Naive thymus-derived CD8-positive, alpha-beta T cell (primary cell): ENCODE data around the gene MORF4L2. TPM values are rescaled to one million over a fixed set of nuclear protein-coding genes. Genes with fewer than 3 reads are reported as not detected.

Experiments
- ATAC-seq, 2 donors: fragments of 150-1000 bp; cut with Tn5 transposase in 1 of 2; sonication (Bioruptor Pico), chemical (Tn5 transposase) in 1 of 2; 1 replicate in 1 of 2; 2 replicates in 1 of 2; pipeline ENCODE4 v1.10.0; 2021; ENCODE audit warnings: mild to moderate bottlenecking in 2 of 2, moderate library complexity in 2 of 2
- POLR2A ChIA-PET: fragments of 350-600 bp; sonication (Branson Sonifier 250); formaldehyde crosslinking; loops from one replicate; lab custom pipeline; 2021; ENCODE audit warnings: antibody characterized with exemption; lab: Charles Lee
- DNase-seq, 10 donors: peaks; one replicate each; pipeline versions ENCODE4 v3.0.0 to v3.0.0-alpha.2; 2020 to 2022
- H3K27ac Mint-ChIP-seq, 10 donors: one replicate each; pipeline ENCODE4 v1.8.0; 2020 to 2022; ENCODE audit warnings: mild to moderate bottlenecking in 10 of 10, mixed read lengths in 10 of 10, moderate library complexity in 4 of 10, inconsistent platforms in 1 of 10
- H3K27me3 Mint-ChIP-seq, 5 donors: one replicate each; pipeline ENCODE4 v1.8.0; 2021 to 2022; ENCODE audit warnings: mixed read lengths in 5 of 5
- H3K36me3 Mint-ChIP-seq, 3 donors: one replicate each; pipeline ENCODE4 v1.8.0; 2020 to 2022; ENCODE audit warnings: mixed read lengths in 3 of 3, mild to moderate bottlenecking in 2 of 3, inconsistent platforms in 1 of 3
- H3K4me1 Mint-ChIP-seq, 4 donors: one replicate each; pipeline ENCODE4 v1.8.0; 2021 to 2022; ENCODE audit warnings: mixed read lengths in 4 of 4
- H3K4me3 Mint-ChIP-seq, 10 donors: one replicate each; pipeline ENCODE4 v1.8.0; 2020 to 2022; ENCODE audit warnings: mild to moderate bottlenecking in 10 of 10, mixed read lengths in 10 of 10, moderate library complexity in 6 of 10, inconsistent platforms in 1 of 10
- H3K9me3 Mint-ChIP-seq, 9 donors: one replicate each; pipeline ENCODE4 v1.8.0; 2020 to 2022; ENCODE audit warnings: mixed read lengths in 9 of 9, mild to moderate bottlenecking in 3 of 9, inconsistent platforms in 1 of 9, moderate library complexity in 1 of 9
- polyA plus RNA-seq, 3 donors: library from polyadenylated mRNA; unstranded; fragments of 300-500 nt; fragmentation: Illumina TruSeq; gene quantifications; one replicate each; pipeline ENCODE4 v1.2.3, GENCODE V29; 2021
- total RNA-seq, 8 experiments: library from RNA in 2 of 8; stranded (reverse) in 2 of 8; gene quantifications; one replicate each; pipeline ENCODE4 v1.2.3 and lab custom pipeline; 2021 to 2026

Gene MORF4L2
- total and polyA plus RNA-seq, 5 experiments from 2014 or later: 66.3 to 111 (median 96.5) TPM

DNA sequence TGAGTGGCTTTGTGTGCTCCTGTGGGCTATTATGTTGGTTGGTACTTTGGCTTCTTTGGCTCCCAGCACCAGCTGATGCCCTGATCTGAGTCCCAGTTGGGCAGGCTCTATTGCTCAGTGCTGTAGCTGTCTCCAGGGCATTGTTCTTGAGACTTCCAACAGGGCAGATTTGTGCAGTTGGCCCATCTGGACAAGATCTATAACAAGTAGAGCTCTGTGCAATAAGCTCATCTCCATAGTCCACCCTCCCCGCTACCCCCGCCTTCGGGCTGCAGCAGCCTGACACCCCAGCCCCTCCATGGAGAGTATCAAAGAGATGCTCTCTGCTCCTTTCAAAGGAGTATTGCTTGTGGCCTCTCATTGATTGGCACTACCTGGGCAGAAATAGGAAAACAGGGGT, 18.4 kb upstream of the MORF4L2 start:
- peaks cover 0 to 1% (median 1%) of the 10 kb centered on the region in 3 donors for H3K36me3 Mint-ChIP-seq
- no peak overlapping the region for H3K27ac Mint-ChIP-seq
- DNase-seq (no peak), ATAC-seq (no peak)
- no peak overlapping the region for H3K4me3 Mint-ChIP-seq
- no peaks in the 10 kb centered on the region for H3K4me1 Mint-ChIP-seq
- POLR2A ChIA-PET: no interaction called here
- peaks cover 0 to 6% (median under 1%) of the 10 kb centered on the region in 5 donors for H3K27me3 Mint-ChIP-seq
- H3K9me3 Mint-ChIP-seq: no peaks in the 10 kb centered on the region

DNA sequence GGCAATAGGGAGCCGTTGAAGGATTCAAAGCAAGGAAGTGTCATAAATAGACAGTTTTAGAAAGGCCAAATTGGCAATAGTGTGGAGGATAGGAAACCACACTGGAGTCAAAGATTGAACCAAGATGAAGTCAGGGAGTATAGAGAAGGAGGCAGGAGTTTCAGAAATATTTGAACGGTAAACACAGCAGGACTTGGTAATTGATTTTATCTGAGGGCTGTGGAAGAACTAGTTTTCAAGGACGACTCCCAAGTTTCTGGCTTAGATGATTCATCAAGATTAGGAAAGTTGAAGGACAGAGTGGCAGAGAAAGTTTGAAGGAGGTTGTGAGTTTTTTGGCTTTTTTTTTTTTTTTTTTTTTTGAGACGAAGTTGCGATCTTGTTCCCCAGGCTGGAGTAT, 12.7 kb upstream of the MORF4L2 start:
- peaks cover 0 to 18% (median 4%) of the 10 kb centered on the region in 5 donors for H3K27me3 Mint-ChIP-seq
- ATAC-seq (no peak), DNase-seq (no peak)
- POLR2A ChIA-PET: no interaction called here
- H3K36me3 Mint-ChIP-seq: peaks cover 0 to 7% (median 6%) of the 10 kb centered on the region in 3 donors
- no peaks in the 10 kb centered on the region for H3K9me3 Mint-ChIP-seq
- H3K4me1 Mint-ChIP-seq: peaks cover 6 to 11% (median 9%) of the 10 kb centered on the region in 4 donors
- H3K4me3 Mint-ChIP-seq: no peak overlapping the region
- H3K27ac Mint-ChIP-seq: no peak overlapping the region

DNA sequence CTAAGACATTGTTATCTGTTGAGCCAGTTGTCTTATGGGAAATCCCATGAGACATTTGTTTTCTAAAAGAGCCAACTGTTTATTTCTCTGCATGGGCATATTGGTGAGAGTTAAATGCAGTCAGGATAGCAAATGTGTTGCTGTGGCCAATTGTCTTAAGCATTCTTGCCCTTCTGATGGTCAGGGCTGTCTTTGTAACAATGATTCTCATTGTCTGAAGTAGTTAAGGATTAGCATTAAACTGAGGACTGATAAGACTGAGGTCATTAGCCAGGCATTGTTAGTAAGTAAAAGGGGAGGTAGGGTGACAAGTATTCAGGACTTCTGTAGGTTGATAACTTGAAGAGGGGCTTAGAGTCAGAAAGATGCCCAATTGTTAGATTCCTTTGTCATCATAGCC, 11.2 kb upstream of the MORF4L2 start:
- H3K4me3 Mint-ChIP-seq: no peak overlapping the region
- H3K36me3 Mint-ChIP-seq: peaks cover 0 to 7% (median 6%) of the 10 kb centered on the region in 3 donors
- POLR2A ChIA-PET: no interaction called here
- H3K27me3 Mint-ChIP-seq: peaks cover 0 to 18% (median 4%) of the 10 kb centered on the region in 5 donors
- DNase-seq (no peak), ATAC-seq (no peak)
- peaks cover 6 to 11% (median 9%) of the 10 kb centered on the region in 4 donors for H3K4me1 Mint-ChIP-seq
- H3K27ac Mint-ChIP-seq: no peak overlapping the region
- H3K9me3 Mint-ChIP-seq: no peaks in the 10 kb centered on the region

DNA sequence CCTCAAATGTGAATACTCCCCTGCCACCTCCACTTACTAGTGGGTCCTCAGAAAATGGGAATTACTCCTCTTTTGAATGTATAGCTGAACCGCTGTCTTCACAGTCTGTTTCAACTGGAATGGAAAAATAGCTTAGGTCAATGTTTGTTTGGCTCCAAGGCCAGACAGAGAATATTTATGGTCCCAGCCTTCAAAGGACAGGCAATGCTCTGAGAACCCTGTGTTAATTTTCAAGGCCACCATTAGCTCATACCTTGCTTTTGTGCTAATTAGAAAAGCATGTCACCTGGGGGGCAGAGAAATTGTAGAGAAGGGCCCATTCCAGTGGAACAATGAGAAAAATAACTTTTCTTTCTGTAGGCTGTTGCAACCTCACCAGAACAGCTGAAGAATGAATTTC, 4.6 kb upstream of the MORF4L2 start:
- H3K4me3 Mint-ChIP-seq: no peak overlapping the region
- no peak for ATAC-seq
- POLR2A ChIA-PET: no interaction called here
- no peak overlapping the region for H3K27ac Mint-ChIP-seq
- peaks cover 6 to 17% (median 12%) of the 10 kb centered on the region in 4 donors for H3K4me1 Mint-ChIP-seq
- H3K36me3 Mint-ChIP-seq: peaks cover 0 to 13% (median 0%) of the 10 kb centered on the region in 3 donors
- H3K27me3 Mint-ChIP-seq: peaks cover 0 to 2% (median 0%) of the 10 kb centered on the region in 5 donors
- DNase-seq: no peak
- no peaks in the 10 kb centered on the region for H3K9me3 Mint-ChIP-seq

DNA sequence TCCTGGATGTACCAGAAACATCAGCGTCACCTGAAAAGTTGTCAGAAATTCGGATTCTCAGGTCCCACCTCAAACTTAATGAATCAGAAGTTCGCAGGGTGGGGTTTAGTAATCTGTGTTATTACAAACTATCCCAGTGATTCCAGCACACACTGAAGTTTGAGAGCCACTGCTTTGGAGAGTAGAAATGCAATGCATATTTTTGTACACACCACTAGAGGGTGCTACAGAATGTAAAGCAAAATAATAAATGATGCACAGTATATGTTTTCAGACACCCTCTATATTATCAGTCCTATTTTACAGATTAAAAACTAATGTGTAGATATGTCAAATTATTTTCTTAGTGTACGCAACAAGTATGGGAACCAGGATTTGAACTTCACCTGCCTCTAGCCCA, 2.4 kb upstream of the MORF4L2 start:
- Mint-ChIP-seq H3K27ac (peak overlapping the region in 1 of 10 donors; percentile 37), H3K9me3 (no peaks in the 10 kb centered on the region), H3K4me3 (peak overlapping the region in 2 of 10 donors; percentile 0 to 48), H3K27me3 (no peaks in the 10 kb centered on the region), H3K36me3 (peaks cover 0 to 22% (median 0%) of the 10 kb centered on the region in 3 donors), H3K4me1 (peaks cover 6 to 11% (median 7%) of the 10 kb centered on the region in 4 donors)
- ATAC-seq: no peak
- peak in 3 of 10 donors; percentile 33 to 45 (median 37) for DNase-seq
- POLR2A ChIA-PET: interaction anchor here (0.7 kb wide), 2 partner anchors 466 to 1138 kb away, joined by 3 to 6 read pairs; no protein-coding TSS in a partner anchor

DNA sequence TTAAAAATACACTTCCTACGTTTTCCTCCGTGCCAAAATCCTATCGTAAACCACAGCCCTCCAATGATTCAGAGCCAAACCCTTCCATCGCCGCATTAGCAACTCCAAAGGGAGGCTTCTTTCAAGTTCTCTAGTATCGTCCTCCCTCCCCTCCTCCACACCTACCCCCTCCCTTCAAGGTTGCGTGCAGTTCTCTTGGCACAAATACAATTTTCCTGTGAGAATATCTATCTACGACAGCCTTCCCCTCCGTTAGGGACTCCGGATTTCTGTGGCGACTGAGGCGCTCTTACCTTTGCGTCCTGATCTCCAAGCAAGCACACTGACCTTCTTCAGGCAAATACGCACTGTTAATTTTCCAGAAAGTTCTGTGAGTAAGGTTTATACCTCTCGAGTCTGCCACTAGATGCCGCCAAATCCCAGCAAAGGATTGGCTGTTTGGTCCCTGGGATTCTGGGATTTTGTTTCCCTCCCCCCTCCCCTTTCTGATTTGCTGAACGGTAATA, 1.2 kb upstream of the MORF4L2 start:
- H3K4me3 Mint-ChIP-seq: no peak overlapping the region
- ATAC-seq: no peak
- H3K36me3 Mint-ChIP-seq: peaks cover 0 to 27% (median 0%) of the 10 kb centered on the region in 3 donors
- no peak overlapping the region for H3K27ac Mint-ChIP-seq
- peaks cover 10 to 13% (median 11%) of the 10 kb centered on the region in 4 donors for H3K4me1 Mint-ChIP-seq
- H3K9me3 Mint-ChIP-seq: no peaks in the 10 kb centered on the region
- peak in 9 of 10 donors; percentile 9 to 67 (median 37) for DNase-seq
- H3K27me3 Mint-ChIP-seq: no peaks in the 10 kb centered on the region
- POLR2A ChIA-PET: interaction anchor here (0.5 to 1.3 kb wide), 7 partner anchors 66 to 1756 kb away, joined by 3 to 11 read pairs (median 5); partner anchors contain the start of genes TCEAL3 and ZMAT1

DNA sequence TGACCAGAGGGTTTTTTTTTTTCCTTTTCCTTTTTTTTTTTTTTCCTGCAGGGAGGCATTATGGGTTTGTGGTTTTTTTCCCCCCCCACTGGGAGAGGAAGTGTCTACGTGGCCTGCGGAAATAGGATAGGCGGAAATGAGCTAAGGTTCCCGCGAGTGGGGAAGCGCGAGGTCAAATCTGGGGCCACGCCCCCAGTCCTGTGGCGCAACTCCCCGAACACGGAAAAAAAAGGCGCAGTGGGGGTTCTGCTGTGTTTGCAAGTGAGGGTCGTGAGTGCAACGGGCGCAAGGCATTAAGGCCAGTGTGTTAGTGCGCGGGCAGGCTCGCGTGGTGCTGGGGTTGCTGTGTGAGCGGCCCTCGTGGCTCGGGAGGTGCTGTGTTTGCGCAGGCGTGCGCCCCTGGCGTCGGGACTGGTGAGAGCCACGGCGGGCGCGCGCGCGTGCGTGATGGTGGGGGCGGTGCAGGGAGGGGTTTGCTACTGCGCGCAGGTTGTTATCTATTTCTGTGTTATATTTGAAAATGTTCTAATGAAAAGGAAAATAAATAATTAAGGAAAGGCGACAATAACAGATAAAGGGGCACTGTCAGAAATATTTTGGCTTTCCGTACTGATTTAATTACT, 685 bp upstream of the MORF4L2 start:
- Mint-ChIP-seq H3K9me3 (no peaks in the 10 kb centered on the region), H3K4me1 (peaks cover 10 to 13% (median 11%) of the 10 kb centered on the region in 4 donors), H3K27me3 (no peaks in the 10 kb centered on the region), H3K4me3 (no peak overlapping the region), H3K27ac (no peak overlapping the region), H3K36me3 (peaks cover 0 to 29% (median 0%) of the 10 kb centered on the region in 3 donors)
- POLR2A ChIA-PET: interaction anchor here (0.5 to 1.5 kb wide), 9 partner anchors 58 to 1756 kb away, joined by 3 to 11 read pairs (median 3); partner anchors contain the start of genes TCEAL3 and ZMAT1
- DNase-seq (peak; percentile 80 to 94 (median 86)), ATAC-seq (peak; percentile 63 to 67)

DNA sequence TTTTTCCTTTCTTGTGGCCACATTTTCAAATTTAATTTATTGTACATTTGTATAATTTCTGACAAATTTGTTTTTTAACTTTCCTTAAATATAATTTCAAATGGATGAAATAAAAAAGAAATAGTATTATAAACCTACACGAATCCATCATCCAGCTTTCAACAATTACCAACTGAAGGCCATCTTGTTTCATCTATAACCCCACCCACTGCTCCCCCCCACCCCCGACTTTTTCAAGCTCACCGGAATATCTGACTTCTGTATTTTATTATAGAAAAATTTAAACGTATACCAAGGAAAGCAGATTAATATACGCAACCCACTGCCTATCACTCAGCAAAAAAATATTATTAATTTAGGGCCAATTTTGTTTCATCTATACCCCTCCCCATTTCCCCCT, 1.1 kb downstream of the MORF4L2 start:
- Mint-ChIP-seq H3K4me3 (peak overlapping the region in 7 of 10 donors; percentile 51 to 81 (median 77)), H3K9me3 (no peaks in the 10 kb centered on the region), H3K36me3 (peaks cover 0 to 33% (median 0%) of the 10 kb centered on the region in 3 donors), H3K4me1 (peaks cover 5 to 13% (median 11%) of the 10 kb centered on the region in 4 donors), H3K27ac (peak overlapping the region in 4 of 10 donors; percentile 82 to 90 (median 88)), H3K27me3 (no peaks in the 10 kb centered on the region)
- POLR2A ChIA-PET: no interaction called here
- ATAC-seq: no peak
- DNase-seq: no peak

DNA sequence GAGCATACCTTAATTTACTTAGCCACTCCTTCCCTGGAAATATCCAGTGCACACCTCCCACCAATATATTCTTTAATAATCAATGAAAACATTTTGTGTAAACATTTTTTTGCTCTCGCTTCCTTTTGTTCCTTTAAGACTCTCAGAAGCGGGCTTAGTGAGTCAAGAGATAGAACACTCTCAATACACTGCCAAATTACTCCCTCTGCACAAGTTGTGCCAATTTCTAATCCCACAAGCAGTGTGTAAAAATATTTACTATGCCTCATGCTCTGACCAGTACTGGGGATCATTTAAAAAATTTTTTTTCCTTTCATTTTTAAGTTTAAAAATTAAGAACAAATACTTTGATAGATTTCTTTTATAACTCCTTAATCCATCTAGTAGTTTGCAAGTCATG, 5.1 kb downstream of the MORF4L2 start:
- Mint-ChIP-seq H3K4me1 (peaks cover 11 to 19% (median 13%) of the 10 kb centered on the region in 4 donors), H3K4me3 (no peak overlapping the region), H3K27ac (no peak overlapping the region), H3K9me3 (no peaks in the 10 kb centered on the region), H3K36me3 (peaks cover 0 to 62% (median 2%) of the 10 kb centered on the region in 3 donors), H3K27me3 (no peaks in the 10 kb centered on the region)
- ATAC-seq: no peak
- POLR2A ChIA-PET: no interaction called here
- DNase-seq: no peak

DNA sequence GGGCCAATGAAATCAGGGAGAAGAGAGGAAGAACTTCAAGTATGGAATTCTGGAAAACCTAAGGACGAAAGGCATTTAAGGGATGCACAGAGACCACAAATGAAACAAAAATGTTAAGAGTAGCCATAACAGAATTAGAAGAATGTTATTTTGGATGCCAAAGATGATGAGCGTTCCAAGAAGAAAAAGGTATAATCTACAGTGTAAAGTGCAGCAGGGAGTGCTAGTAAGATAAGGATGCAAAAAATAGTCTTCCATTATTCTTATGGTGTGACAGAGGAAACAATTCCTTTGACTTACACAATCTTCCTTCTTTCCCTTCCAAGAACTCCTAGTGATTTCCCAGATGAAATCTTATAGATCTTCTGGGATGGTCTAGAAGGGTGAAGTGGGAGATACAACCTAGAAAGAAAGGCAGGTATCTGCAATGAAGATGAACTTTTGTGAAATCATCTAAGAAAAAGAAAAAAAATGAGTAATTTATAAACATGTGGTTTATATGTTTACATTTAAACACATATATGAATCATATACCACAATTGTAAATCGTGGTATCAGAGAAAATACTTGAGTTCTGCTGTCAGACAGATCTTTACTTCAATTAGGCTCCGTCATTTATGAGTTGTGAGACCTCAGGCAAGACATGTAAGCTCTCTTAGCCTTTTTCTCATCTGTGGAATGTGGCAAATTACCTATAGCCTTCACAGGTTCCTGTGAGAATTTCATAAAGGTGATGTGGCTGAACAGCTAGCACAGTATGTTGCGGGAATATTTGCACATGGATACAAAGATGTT, 8.1 kb downstream of the MORF4L2 start:
- Mint-ChIP-seq H3K36me3 (peaks cover 0 to 66% (median 2%) of the 10 kb centered on the region in 3 donors), H3K4me3 (no peak overlapping the region)
- POLR2A ChIA-PET: no interaction called here

DNA sequence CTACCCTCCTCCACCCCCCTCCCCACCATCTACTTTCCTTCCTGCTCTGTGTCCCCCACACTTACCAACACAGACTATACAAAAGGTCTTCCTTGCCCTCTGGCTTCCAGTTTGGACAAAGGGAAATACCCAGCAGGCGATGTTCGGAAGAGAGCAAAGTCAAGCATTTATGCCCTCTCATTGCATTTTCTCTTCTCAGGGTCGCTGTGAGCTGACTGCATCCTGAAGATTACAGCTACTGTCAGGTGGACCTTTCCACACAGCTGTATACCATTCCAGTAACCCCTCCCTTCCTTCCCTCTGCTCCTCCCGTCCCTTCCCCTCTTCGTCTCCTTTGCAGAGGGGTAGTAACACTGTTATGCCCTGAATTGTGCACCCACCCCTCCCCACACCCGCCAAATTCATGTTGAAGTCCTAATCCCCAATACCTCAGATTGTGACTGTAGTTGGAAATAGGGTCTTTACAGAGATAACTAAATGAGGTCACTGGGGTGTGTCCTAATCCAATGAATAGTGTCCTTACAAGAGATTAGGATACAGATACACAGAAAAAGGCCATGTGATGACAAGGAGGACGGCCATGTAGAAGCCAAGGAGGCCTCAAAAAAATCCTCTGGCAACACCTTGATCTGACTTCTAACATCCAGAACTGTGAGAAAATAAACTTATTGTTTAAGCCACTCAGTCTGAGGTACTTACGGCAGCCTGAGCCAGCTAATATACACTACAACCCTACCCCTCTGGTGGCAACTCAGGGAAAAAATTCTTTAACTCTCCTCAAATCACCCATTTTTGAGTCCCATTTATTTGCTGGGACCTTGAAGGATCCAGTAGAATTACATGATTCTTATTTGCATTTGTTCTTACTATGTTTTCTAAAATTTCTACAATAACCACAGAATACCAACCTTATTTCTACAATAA, 11.7 kb downstream of the MORF4L2 start:
- Mint-ChIP-seq H3K36me3 (peaks cover 0 to 49% (median 2%) of the 10 kb centered on the region in 3 donors), H3K4me3 (no peak overlapping the region), H3K9me3 (no peaks in the 10 kb centered on the region), H3K27me3 (no peaks in the 10 kb centered on the region), H3K4me1 (peaks cover 0 to 8% (median 6%) of the 10 kb centered on the region in 4 donors), H3K27ac (peak overlapping the region in 1 of 10 donors; percentile 80)
- DNase-seq (no peak), ATAC-seq (peak in 1 of 2 donors; percentile 33)
- POLR2A ChIA-PET: no interaction called here

More for the DNA sequence above, 8.1 kb downstream of the MORF4L2 start:
- ATAC-seq: no peak
- H3K27ac Mint-ChIP-seq: peak overlapping the region in 1 of 10 donors; percentile 56
- H3K9me3 Mint-ChIP-seq: no peaks in the 10 kb centered on the region
- no peak for DNase-seq
- no peaks in the 10 kb centered on the region for H3K27me3 Mint-ChIP-seq
- peaks cover 0 to 8% (median 7%) of the 10 kb centered on the region in 4 donors for H3K4me1 Mint-ChIP-seq

DNA sequence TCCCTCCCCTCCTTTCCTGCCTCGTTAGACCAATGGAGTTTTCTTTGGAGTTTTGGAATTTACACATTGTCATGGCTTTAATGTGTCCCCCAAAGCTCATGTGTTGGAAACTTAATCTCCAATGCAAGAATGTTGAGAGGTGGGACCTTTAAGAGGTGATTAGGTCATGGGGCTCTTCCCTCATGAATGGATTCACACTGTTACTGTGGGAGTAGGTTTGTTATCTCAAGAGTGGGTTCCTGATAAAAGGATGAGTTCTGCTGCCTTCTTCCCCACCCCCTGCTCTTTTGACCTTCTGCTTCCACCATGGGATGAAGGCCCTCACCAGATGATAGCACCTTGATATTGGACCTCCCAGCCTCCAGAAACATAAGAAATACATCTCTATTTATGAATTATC, 16.8 kb downstream of the MORF4L2 start:
- no peaks in the 10 kb centered on the region for H3K9me3 Mint-ChIP-seq
- DNase-seq: no peak
- H3K4me1 Mint-ChIP-seq: no peaks in the 10 kb centered on the region
- peaks cover 0 to 5% (median 0%) of the 10 kb centered on the region in 5 donors for H3K27me3 Mint-ChIP-seq
- H3K36me3 Mint-ChIP-seq: peaks cover 0 to 3% (median 0%) of the 10 kb centered on the region in 3 donors
- POLR2A ChIA-PET: no interaction called here
- H3K27ac Mint-ChIP-seq: no peak overlapping the region
- ATAC-seq: no peak
- no peak overlapping the region for H3K4me3 Mint-ChIP-seq
